ENCODE data around the gene NUDCD3. TPM values are rescaled to one million over a fixed set of nuclear protein-coding genes. Genes with fewer than 3 reads are reported as not detected.
A peak's percentile ranks its signal among the peaks of the same experiment; 100 is the strongest.

NUDCD3 gene
- total and polyA plus RNA-seq, 4 donors = 24.8 to 91.0 (median 52.4) TPM

- no peak for TF ChIP-seq CTCF (IDR thresholded peaks at IDR 0.05; ENCODE audit: control extremely low read depth, extremely low read depth)
- DNase-seq (no peak), ATAC-seq (ENCODE audit: insufficient read depth, low FRiP score) (no peak)
- H3K4me3 ChIP-seq = no peak overlapping the region
- 92 to 98% methylated on average over 1 of the region's 1 CpG for WGBS, 2 donors
- H3K27ac ChIP-seq (ENCODE audit: low read depth in 1 of 2, low read length in 1 of 2) = no peak overlapping the region
- H3K36me3 ChIP-seq (ENCODE audit: control insufficient read depth in 4 of 4, insufficient read depth in 4 of 4, low read length in 4 of 4) = peaks cover 2 to 9% (median 6%) of the 10 kb centered on the region in 4 donors
- no peaks in the 10 kb centered on the region for H3K4me1 ChIP-seq (ENCODE audit: control insufficient read depth in 5 of 5, insufficient read depth in 5 of 5, low read length in 5 of 5)
- no peaks in the 10 kb centered on the region for H3K27me3 ChIP-seq (ENCODE audit: control insufficient read depth in 3 of 3, insufficient read depth in 3 of 3, low read length in 2 of 3)
- no peaks in the 10 kb centered on the region for H3K9me3 ChIP-seq (ENCODE audit: control insufficient read depth in 4 of 4, insufficient read depth in 3 of 4, low read length in 3 of 4)
- H3K9ac ChIP-seq (ENCODE audit: insufficient read depth in 1 of 2, low read length in 2 of 2) = no peak overlapping the region
These were observed 75.4 kb downstream of the NUDCD3 start for GRCh38 chr7:44415047-44415446.

- 99 to 100% methylated on average over 2 of the region's 2 CpGs for WGBS, 2 donors
- Histone ChIP-seq H3K9me3 (ENCODE audit: control insufficient read depth in 4 of 4, insufficient read depth in 3 of 4, low read length in 3 of 4) (no peaks in the 10 kb centered on the region), H3K9ac (ENCODE audit: insufficient read depth in 1 of 2, low read length in 2 of 2) (no peak overlapping the region), H3K4me3 (no peak overlapping the region), H3K27me3 (ENCODE audit: control insufficient read depth in 3 of 3, insufficient read depth in 3 of 3, low read length in 2 of 3) (no peaks in the 10 kb centered on the region), H3K27ac (ENCODE audit: low read depth in 1 of 2, low read length in 1 of 2) (no peak overlapping the region), H3K36me3 (ENCODE audit: control insufficient read depth in 4 of 4, insufficient read depth in 4 of 4, low read length in 4 of 4) (peaks cover 2 to 5% (median 4%) of the 10 kb centered on the region in 4 donors), H3K4me1 (ENCODE audit: control insufficient read depth in 5 of 5, insufficient read depth in 5 of 5, low read length in 5 of 5) (peaks cover 0 to 3% (median 0%) of the 10 kb centered on the region in 5 donors)
- ATAC-seq (ENCODE audit: insufficient read depth, low FRiP score) = no peak
- DNase-seq = no peak
- no peak for TF ChIP-seq CTCF (IDR thresholded peaks at IDR 0.05; ENCODE audit: control extremely low read depth, extremely low read depth)
These were observed 79.2 kb downstream of the NUDCD3 start for GRCh38 chr7:44411306-44411705.

GRCh38 chr7:44408596-44408995, 81.9 kb downstream of the NUDCD3 start:
- peaks cover 5 to 17% (median 9%) of the 10 kb centered on the region in 4 donors for H3K36me3 ChIP-seq (ENCODE audit: control insufficient read depth in 4 of 4, insufficient read depth in 4 of 4, low read length in 4 of 4)
- DNase-seq (peak in 1 of 3 donors; percentile 7), ATAC-seq (ENCODE audit: insufficient read depth, low FRiP score) (no peak)
- TF ChIP-seq CTCF (IDR thresholded peaks at IDR 0.05; ENCODE audit: control extremely low read depth, extremely low read depth) = no peak
- H3K27ac ChIP-seq (ENCODE audit: low read depth in 1 of 2, low read length in 1 of 2) = no peak overlapping the region
- H3K27me3 ChIP-seq (ENCODE audit: control insufficient read depth in 3 of 3, insufficient read depth in 3 of 3, low read length in 2 of 3) = no peaks in the 10 kb centered on the region
- no peaks in the 10 kb centered on the region for H3K9me3 ChIP-seq (ENCODE audit: control insufficient read depth in 4 of 4, insufficient read depth in 3 of 4, low read length in 3 of 4)
- 82 to 83% methylated on average over 3 of the region's 3 CpGs for WGBS, 2 donors
- peaks cover 0 to 4% (median 0%) of the 10 kb centered on the region in 5 donors for H3K4me1 ChIP-seq (ENCODE audit: control insufficient read depth in 5 of 5, insufficient read depth in 5 of 5, low read length in 5 of 5)
- H3K9ac ChIP-seq (ENCODE audit: insufficient read depth in 1 of 2, low read length in 2 of 2) = peak overlapping the region in 1 of 2 donors; percentile 29
- H3K4me3 ChIP-seq = no peak overlapping the region

GRCh38 chr7:44403775-44404174, 86.7 kb downstream of the NUDCD3 start:
- Histone ChIP-seq H3K27me3 (ENCODE audit: control insufficient read depth in 3 of 3, insufficient read depth in 3 of 3, low read length in 2 of 3) (no peaks in the 10 kb centered on the region), H3K36me3 (ENCODE audit: control insufficient read depth in 4 of 4, insufficient read depth in 4 of 4, low read length in 4 of 4) (peaks cover 0 to 41% (median 8%) of the 10 kb centered on the region in 4 donors), H3K27ac (ENCODE audit: low read depth in 1 of 2, low read length in 1 of 2) (no peak overlapping the region), H3K4me1 (ENCODE audit: control insufficient read depth in 5 of 5, insufficient read depth in 5 of 5, low read length in 5 of 5) (peaks cover 0 to 4% (median 0%) of the 10 kb centered on the region in 5 donors), H3K9ac (ENCODE audit: insufficient read depth in 1 of 2, low read length in 2 of 2) (no peak overlapping the region), H3K9me3 (ENCODE audit: control insufficient read depth in 4 of 4, insufficient read depth in 3 of 4, low read length in 3 of 4) (no peaks in the 10 kb centered on the region), H3K4me3 (no peak overlapping the region)
- no peak for TF ChIP-seq CTCF (IDR thresholded peaks at IDR 0.05; ENCODE audit: control extremely low read depth, extremely low read depth)
- 95 to 96% methylated on average over 2 of the region's 2 CpGs for WGBS, 2 donors
- no peak for ATAC-seq (ENCODE audit: insufficient read depth, low FRiP score)
- DNase-seq = no peak

Measured in lung (tissue), 12 donors.